ENCODE measurements around the gene PSMD8.
"Not testable (repeated sequence)": the region's sequence is repeated elsewhere in the genome, so short reads cannot be mapped to it uniquely, and the experiment has no call there.

The PSMD8 gene

GRCh38 chr19:38362076-38362945 is 12.1 kb upstream of the PSMD8 start:
- DNase-seq: peak; percentile 28

GRCh38 chr19:38362946-38363688 is 11.3 kb upstream of the PSMD8 start:
- DNase-seq: not testable (repeated sequence)

- no peak for DNase-seq
Observed at GRCh38 chr19:38367041-38367440, 7.3 kb upstream of the PSMD8 start.

GRCh38 chr19:38369584-38369983 is 4.8 kb upstream of the PSMD8 start:
- no peak for DNase-seq

- DNase-seq: no peak
Observed at GRCh38 chr19:38370299-38370698, 4.1 kb upstream of the PSMD8 start.

GRCh38 chr19:38371081-38371480 is 3.3 kb upstream of the PSMD8 start:
- DNase-seq: no peak

- DNase-seq: no peak
Observed at GRCh38 chr19:38373907-38374331, 452 bp upstream of the PSMD8 start.

- DNase-seq: no peak
Observed at GRCh38 chr19:38375098-38375493, 725 bp downstream of the PSMD8 start.

GRCh38 chr19:38375748-38376147 is 1.4 kb downstream of the PSMD8 start:
- no peak for DNase-seq

GRCh38 chr19:38376576-38376975 is 2.2 kb downstream of the PSMD8 start:
- no peak for DNase-seq

GRCh38 chr19:38377052-38377451 is 2.7 kb downstream of the PSMD8 start:
- no peak for DNase-seq

- DNase-seq: no peak
Observed at GRCh38 chr19:38378866-38379265, 4.5 kb downstream of the PSMD8 start.

- no peak for DNase-seq
Observed at GRCh38 chr19:38381138-38381537, 6.8 kb downstream of the PSMD8 start.

- no peak for DNase-seq
Observed at GRCh38 chr19:38383184-38383583, 8.8 kb downstream of the PSMD8 start.

- no peak for DNase-seq
Observed at GRCh38 chr19:38383743-38384142, 9.4 kb downstream of the PSMD8 start.

- DNase-seq: no peak
Observed at GRCh38 chr19:38384209-38385027, 10.0 kb downstream of the PSMD8 start.

GRCh38 chr19:38385057-38385803 is 10.9 kb downstream of the PSMD8 start:
- DNase-seq: no peak

- no peak for DNase-seq
Observed at GRCh38 chr19:38385804-38386257, 11.5 kb downstream of the PSMD8 start.

GRCh38 chr19:38386300-38386970 is 12.1 kb downstream of the PSMD8 start:
- no peak for DNase-seq

GRCh38 chr19:38386971-38387549 is 12.7 kb downstream of the PSMD8 start:
- DNase-seq: no peak
